HEK293T (cell line): ENCODE results near the gene SPDYE2.
"Not testable (repeated sequence)": the region's sequence is repeated elsewhere in the genome, so short reads cannot be mapped to it uniquely, and the experiment has no call there.

Experiments
- CTCF ChIA-PET: fragments of 350-600 bp; formaldehyde crosslinking; extraction: SDS; loops from one replicate; lab custom pipeline; 2021; ENCODE audit warnings: antibody characterized with exemption, inconsistent platforms; lab: Yijun Ruan, JAX
- POLR2A ChIA-PET: fragments of 350-600 bp; formaldehyde crosslinking; extraction: SDS; loops from one replicate; lab custom pipeline; 2020; ENCODE audit warnings: antibody characterized with exemption, inconsistent platforms; lab: Yijun Ruan, JAX
- DNase-seq: peaks from one replicate; pipeline ENCODE4 v3.0.0; 2012; ENCODE audit warnings: mixed read lengths; ENCODE audit errors: extremely low spot score

The SPDYE2 gene

GRCh38 chr7:102589857-102590256 lies 38.8 kb downstream of the SPDYE2 start:
- POLR2A ChIA-PET, DNase-seq, CTCF ChIA-PET: not testable (repeated sequence)

DNA sequence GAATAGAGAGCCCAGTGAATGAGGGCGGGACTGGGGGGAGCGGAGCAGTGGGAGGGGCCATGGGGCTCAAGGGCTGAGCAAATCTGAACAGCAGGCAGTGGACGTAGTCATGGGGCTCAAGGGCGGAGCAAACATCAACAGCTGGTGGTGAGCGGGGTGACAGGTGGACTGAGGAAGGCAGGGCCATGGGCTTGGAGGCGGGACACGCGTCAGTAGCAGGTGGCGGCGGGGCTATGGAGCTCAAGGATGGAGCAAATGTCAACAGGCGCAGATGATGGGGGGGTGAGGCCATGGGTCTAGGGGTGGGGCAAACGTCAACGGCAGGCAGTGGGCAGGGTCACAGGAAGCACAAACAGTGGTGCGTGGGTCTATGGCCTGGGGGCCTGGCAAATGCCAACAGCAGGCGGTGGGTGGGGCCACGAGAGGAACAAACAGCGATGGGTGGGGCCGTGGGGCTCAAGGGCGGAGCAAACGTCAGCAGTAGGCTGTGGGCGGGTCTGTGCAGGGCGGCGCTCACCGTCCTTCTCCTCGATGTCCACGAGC lies 41.5 kb downstream of the SPDYE2 start:
- DNase-seq, POLR2A ChIA-PET: not testable (repeated sequence)

DNA sequence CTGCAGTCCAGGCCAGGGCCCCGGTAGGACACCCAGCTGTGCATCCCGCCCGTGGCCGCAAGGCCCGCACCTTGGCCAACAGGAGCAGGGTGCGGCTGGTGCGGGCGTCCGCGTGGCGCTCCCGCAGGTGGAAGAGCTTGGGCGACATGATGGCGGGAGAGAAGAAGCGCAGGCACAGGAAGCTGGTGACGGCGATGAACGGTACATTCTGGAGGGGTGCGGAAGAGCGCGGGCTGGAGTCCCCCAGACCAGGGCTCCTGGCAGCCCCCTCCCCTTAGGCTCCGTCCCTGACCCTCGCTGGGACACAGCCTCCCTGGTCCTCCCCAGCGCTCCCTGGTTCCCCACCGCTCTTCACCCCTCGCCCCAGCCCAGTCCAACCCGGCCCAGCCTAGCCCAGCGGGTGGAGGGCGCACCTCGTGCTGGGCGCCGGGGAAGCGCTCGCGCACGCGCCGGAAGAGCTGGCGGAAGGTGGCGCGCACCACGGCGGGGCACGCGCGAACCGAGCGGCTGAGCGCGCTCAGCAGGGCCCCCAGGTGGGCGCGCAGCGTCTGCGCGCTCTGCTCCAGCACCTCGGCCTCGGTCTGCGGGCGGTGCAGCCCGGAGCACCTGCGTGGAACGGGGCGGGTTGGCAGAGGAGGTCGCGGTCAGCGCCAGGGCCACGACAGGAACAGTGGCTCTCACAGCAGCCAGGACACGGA lies 42.8 kb downstream of the SPDYE2 start:
- POLR2A ChIA-PET, DNase-seq, CTCF ChIA-PET: not testable (repeated sequence)

More for the DNA sequence above, 41.5 kb downstream of the SPDYE2 start:
- CTCF ChIA-PET = not testable (repeated sequence)

GRCh38 chr7:102596036-102596435 lies 45.0 kb downstream of the SPDYE2 start:
- CTCF ChIA-PET, DNase-seq, POLR2A ChIA-PET: not testable (repeated sequence)

GRCh38 chr7:102599699-102600098 lies 48.7 kb downstream of the SPDYE2 start:
- DNase-seq, POLR2A ChIA-PET, CTCF ChIA-PET: not testable (repeated sequence)

DNA sequence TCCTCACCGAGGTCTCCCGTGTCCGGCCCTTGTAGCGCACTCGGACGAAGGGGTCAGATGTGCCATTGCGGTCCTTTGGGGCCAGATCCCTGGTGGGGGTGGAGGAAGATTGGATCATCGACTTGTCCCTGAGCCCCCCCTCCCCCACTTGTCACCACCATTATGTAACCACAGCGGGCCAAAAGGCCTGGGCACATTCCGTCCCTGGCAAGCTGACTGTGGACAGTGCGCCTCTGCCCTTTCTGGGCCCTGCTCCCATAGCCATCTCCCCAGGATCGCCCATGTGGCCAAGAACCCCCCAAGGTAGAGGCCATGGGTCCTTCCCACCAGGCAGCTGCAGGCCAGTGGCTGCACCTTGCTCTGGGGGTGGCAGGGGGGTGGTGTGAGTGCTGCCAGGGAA lies 51.3 kb downstream of the SPDYE2 start:
- DNase-seq, CTCF ChIA-PET, POLR2A ChIA-PET: not testable (repeated sequence)

DNA sequence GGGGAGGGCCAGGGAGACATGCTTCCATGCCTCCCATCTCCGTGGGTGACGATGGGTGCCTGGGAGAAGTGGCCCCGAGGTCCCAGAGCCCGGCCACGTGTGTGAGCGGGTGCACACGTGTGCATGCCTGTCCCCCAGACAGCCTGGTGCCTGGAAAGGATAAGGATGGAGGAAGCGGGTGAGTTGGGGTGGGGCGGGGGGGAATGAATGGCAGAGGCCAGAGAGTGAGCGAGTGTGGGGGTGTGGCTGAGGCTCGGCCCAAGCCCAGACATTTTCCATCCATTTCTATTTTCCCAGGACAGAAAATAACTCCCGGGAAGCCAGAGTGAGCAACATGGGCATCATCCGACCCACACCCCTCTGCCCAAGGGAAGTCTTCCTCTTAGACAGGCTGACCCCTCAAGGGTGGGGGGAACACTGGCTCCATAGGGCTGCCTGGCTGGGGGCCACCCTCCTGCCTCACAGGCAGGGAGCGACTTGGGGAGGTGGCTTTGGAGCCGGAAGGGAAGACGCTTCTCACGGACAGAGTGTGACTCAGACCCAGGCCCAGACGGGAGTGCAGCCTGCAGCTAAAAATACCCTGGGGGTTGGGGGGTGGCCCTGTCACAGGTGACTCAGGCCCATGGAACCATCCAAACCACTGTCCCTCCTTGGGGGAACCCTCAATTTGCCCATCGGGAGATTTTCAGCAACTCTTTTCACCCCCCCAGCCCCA lies 53.6 kb downstream of the SPDYE2 start:
- DNase-seq, POLR2A ChIA-PET, CTCF ChIA-PET: not testable (repeated sequence)

GRCh38 chr7:102606848-102607247 lies 55.8 kb downstream of the SPDYE2 start:
- POLR2A ChIA-PET, CTCF ChIA-PET, DNase-seq: not testable (repeated sequence)

DNA sequence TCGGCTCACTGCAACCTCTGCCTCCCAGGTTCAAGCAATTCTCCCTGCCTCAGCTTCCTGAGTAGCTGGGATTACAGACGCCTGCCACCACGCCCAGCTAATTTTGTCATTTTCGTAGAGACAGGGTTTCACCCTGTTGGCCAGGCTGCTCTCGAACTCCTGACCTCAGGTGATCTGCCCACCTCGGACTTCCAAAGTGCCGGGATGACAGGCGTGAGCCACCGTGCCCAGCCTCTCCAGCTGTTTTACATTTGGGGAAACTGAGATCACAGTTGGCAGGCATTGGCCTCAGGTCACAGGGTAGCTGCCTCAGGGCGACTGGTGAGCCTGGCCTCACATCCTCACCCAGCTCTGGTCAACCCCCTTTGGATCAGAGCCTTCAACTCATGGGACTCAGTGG lies 58.7 kb downstream of the SPDYE2 start:
- POLR2A ChIA-PET, CTCF ChIA-PET, DNase-seq: not testable (repeated sequence)

- DNase-seq, POLR2A ChIA-PET, CTCF ChIA-PET: not testable (repeated sequence)
These were observed 59.4 kb downstream of the SPDYE2 start for GRCh38 chr7:102610441-102610840.

GRCh38 chr7:102611013-102611674 lies 60.1 kb downstream of the SPDYE2 start:
- CTCF ChIA-PET, DNase-seq, POLR2A ChIA-PET: not testable (repeated sequence)

- POLR2A ChIA-PET, DNase-seq, CTCF ChIA-PET: not testable (repeated sequence)
These were observed 60.8 kb downstream of the SPDYE2 start for GRCh38 chr7:102611675-102612325.
